HFFc6 (cell line): ENCODE data around the gene ADPGK. TPM values are rescaled to one million over a fixed set of nuclear protein-coding genes. Genes with fewer than 3 reads are reported as not detected.

Source experiments
- DNase-seq: peaks from one replicate; pipeline ENCODE4 v3.0.0-alpha.2; 2018
- H3K27ac Mint-ChIP-seq: 2 replicates; pipeline ENCODE4 v1.8.0; 2020; ENCODE audit warnings: mild to moderate bottlenecking, mixed read lengths
- H3K27me3 Mint-ChIP-seq: 2 replicates; pipeline ENCODE4 v1.8.0; 2021; ENCODE audit warnings: mild to moderate bottlenecking, moderate library complexity, mixed read lengths; ENCODE audit not compliant: insufficient read depth
- H3K36me3 Mint-ChIP-seq: 2 replicates; pipeline ENCODE4 v1.8.0; 2021; ENCODE audit warnings: low read depth, mixed read lengths
- H3K4me1 Mint-ChIP-seq: 2 replicates; pipeline ENCODE4 v1.8.0; 2020; ENCODE audit warnings: low read depth, mixed read lengths
- H3K4me3 Mint-ChIP-seq: 2 replicates; pipeline ENCODE4 v1.8.0; 2020; ENCODE audit warnings: mild to moderate bottlenecking, moderate library complexity, mixed read lengths
- H3K9me3 Mint-ChIP-seq: 2 replicates; pipeline ENCODE4 v1.8.0; 2020; ENCODE audit warnings: mild to moderate bottlenecking, mixed read lengths
- total RNA-seq, 6 experiments: library from RNA; stranded (reverse); fragmentation: NEBNext Ultra II Directional; extraction: Animal tissue kit (Norgen Biotek cat#: 25700); gene quantifications; 2 replicates in 1 of 6; 3 replicates in 5 of 6; pipeline ENCODE4 v1.2.3, GENCODE V29; 2021
- TF ChIP-seq, protein P1 (sequence below): fragments of 200-600 bp; sonication (generic); IDR thresholded peaks from 2 replicates; pipeline ENCODE4 v1.5.0; 2021; ENCODE audit warnings: antibody characterized with exemption, mild to moderate bottlenecking

Gene ADPGK
- total RNA-seq, 6 experiments from 2014 or later, result 54.6 to 59.4 (median 56.8) TPM

- H3K4me3 Mint-ChIP-seq, result no peak overlapping the region
- no peaks in the 10 kb centered on the region for H3K36me3 Mint-ChIP-seq
- DNase-seq, result no peak
- H3K27ac Mint-ChIP-seq, result no peak overlapping the region
- no peaks in the 10 kb centered on the region for H3K9me3 Mint-ChIP-seq
- peaks cover 16% of the 10 kb centered on the region for H3K4me1 Mint-ChIP-seq
- TF ChIP-seq, protein P1, sequence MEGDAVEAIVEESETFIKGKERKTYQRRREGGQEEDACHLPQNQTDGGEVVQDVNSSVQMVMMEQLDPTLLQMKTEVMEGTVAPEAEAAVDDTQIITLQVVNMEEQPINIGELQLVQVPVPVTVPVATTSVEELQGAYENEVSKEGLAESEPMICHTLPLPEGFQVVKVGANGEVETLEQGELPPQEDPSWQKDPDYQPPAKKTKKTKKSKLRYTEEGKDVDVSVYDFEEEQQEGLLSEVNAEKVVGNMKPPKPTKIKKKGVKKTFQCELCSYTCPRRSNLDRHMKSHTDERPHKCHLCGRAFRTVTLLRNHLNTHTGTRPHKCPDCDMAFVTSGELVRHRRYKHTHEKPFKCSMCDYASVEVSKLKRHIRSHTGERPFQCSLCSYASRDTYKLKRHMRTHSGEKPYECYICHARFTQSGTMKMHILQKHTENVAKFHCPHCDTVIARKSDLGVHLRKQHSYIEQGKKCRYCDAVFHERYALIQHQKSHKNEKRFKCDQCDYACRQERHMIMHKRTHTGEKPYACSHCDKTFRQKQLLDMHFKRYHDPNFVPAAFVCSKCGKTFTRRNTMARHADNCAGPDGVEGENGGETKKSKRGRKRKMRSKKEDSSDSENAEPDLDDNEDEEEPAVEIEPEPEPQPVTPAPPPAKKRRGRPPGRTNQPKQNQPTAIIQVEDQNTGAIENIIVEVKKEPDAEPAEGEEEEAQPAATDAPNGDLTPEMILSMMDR, result no peak
- H3K27me3 Mint-ChIP-seq, result peaks cover 16% of the 10 kb centered on the region
Observed at GRCh38 chr15:72803006-72803405, 19.4 kb upstream of the ADPGK start.

- TF ChIP-seq, protein P1, result no peak
- peaks cover 22% of the 10 kb centered on the region for H3K4me1 Mint-ChIP-seq
- no peak for DNase-seq
- H3K36me3 Mint-ChIP-seq, result no peaks in the 10 kb centered on the region
- H3K27me3 Mint-ChIP-seq, result peaks cover 16% of the 10 kb centered on the region
- no peak overlapping the region for H3K27ac Mint-ChIP-seq
- H3K4me3 Mint-ChIP-seq, result no peak overlapping the region
- H3K9me3 Mint-ChIP-seq, result no peaks in the 10 kb centered on the region
Observed at GRCh38 chr15:72801590-72802325, 18.2 kb upstream of the ADPGK start.

DNA sequence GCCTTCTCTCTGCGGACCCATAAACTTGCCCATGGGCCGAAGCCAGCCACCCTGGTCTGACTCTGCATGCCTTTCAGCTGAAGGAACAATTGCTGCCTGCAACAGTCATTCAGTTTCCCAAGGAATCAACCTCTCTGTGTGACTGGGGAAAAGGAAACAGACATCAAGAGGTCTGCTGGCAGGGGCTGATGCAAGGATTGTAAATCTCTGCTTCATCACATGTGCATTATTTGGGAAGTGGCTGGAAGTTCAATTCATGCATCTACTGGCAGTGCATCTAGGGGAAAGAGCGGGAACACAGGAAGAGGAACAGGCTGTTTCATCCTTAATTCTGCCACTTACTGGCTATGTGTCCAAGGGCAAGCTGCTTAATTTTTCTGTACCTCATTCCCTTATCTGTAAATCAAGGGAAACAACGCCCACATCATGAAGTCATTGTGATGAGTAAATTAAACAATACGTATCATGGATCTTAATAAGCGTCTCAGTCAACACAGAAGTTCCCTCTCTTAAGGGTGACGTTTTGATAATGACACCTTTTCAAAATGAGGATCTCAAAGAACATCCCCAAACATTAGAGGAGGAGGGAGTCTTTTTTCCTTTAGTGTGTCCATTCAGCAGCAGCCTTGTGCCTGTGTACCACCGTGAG, 17.4 kb upstream of the ADPGK start:
- TF ChIP-seq, protein P1, result no peak
- no peak overlapping the region for H3K4me3 Mint-ChIP-seq
- H3K36me3 Mint-ChIP-seq, result no peaks in the 10 kb centered on the region
- H3K9me3 Mint-ChIP-seq, result no peaks in the 10 kb centered on the region
- H3K4me1 Mint-ChIP-seq, result peaks cover 28% of the 10 kb centered on the region
- no peak overlapping the region for H3K27ac Mint-ChIP-seq
- H3K27me3 Mint-ChIP-seq, result peaks cover 19% of the 10 kb centered on the region
- no peak for DNase-seq

GRCh38 chr15:72797834-72798233, 14.3 kb upstream of the ADPGK start:
- TF ChIP-seq, protein P1, result no peak
- Mint-ChIP-seq H3K4me3 (peak overlapping the region; percentile 29; the same call in 1 of the 2 replicates), H3K27ac (no peak overlapping the region), H3K4me1 (peaks cover 28% of the 10 kb centered on the region), H3K9me3 (no peaks in the 10 kb centered on the region), H3K36me3 (no peaks in the 10 kb centered on the region), H3K27me3 (peaks cover 12% of the 10 kb centered on the region)
- no peak for DNase-seq

- Mint-ChIP-seq H3K27me3 (peaks cover 14% of the 10 kb centered on the region), H3K36me3 (no peaks in the 10 kb centered on the region), H3K27ac (no peak overlapping the region), H3K4me3 (peak overlapping the region; percentile 81), H3K9me3 (no peaks in the 10 kb centered on the region), H3K4me1 (peaks cover 28% of the 10 kb centered on the region)
- TF ChIP-seq, protein P1, result no peak
- no peak for DNase-seq
Observed at GRCh38 chr15:72797338-72797689, 13.8 kb upstream of the ADPGK start.
